ENCODE data around the gene TBX20.
"Not testable (repeated sequence)": the region's sequence is repeated elsewhere in the genome, so short reads cannot be mapped to it uniquely, and the experiment has no call there.

TBX20 gene

GRCh38 chr7:35172131-35172530 is 81.8 kb downstream of the TBX20 start:
- in situ Hi-C loops (cut with HindIII; ENCODE audit: low sequenced_read_pairs): not testable (repeated sequence)

GRCh38 chr7:35167658-35168057 is 86.2 kb downstream of the TBX20 start:
- in situ Hi-C loops (cut with HindIII; ENCODE audit: low sequenced_read_pairs): not testable (repeated sequence)

DNA sequence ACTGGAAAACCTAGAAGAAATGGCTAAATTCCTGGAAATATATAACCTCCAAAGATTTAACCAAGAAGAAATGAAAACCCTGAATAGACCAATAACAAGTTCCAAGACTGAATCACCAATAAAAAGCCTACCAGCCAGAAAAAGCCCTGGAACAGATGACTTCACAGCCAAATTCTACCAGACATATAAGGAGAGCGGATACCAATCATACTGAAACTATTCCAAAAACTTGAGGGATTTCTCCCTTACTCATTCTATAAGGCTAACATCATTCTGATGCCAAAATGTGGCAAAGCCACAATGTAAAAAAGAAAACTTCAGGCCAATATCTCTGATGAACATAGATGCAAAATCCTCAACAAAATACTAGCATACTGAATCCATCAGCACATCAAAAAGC is 86.7 kb downstream of the TBX20 start:
- in situ Hi-C loops (cut with HindIII; ENCODE audit: low sequenced_read_pairs): not testable (repeated sequence)

- in situ Hi-C loops (cut with HindIII; ENCODE audit: low sequenced_read_pairs): not testable (repeated sequence)
These were observed 92.7 kb downstream of the TBX20 start for GRCh38 chr7:35161059-35161740.
